GM23338 (cell line): ENCODE results near the gene C2orf81. TPM values are rescaled to one million over a fixed set of nuclear protein-coding genes. Genes with fewer than 3 reads are reported as not detected.

Experiments
- ATAC-seq: fragments of 200-7000 bp; cut with Tn5 transposase; 3 replicates; pipeline ENCODE4 v1.9.1; 2020
- DNase-seq: peaks from one replicate; pipeline ENCODE4 v3.0.0-alpha.2; 2015; ENCODE audit warnings: low spot score
- H2AFZ ChIP-seq: fragments of 200-600 bp; sonication (generic); 2 replicates; pipeline ENCODE4 v1.8.0; 2016; ENCODE audit warnings: antibody characterized with exemption, mild to moderate bottlenecking, moderate library complexity
- H3F3A ChIP-seq: fragments of 200-600 bp; sonication (generic); replicated peaks from 2 replicates; pipeline ENCODE4 v1.8.0; 2017; ENCODE audit warnings: antibody characterized with exemption, mixed run types, low read depth
- H3K27ac ChIP-seq: fragments of 200-600 bp; sonication (generic); 2 replicates; pipeline ENCODE4 v1.6.1; 2016; ENCODE audit warnings: low read depth
- H3K27me3 ChIP-seq: fragments of 200-600 bp; sonication (generic); 2 replicates; pipeline ENCODE4 v1.8.0; 2016; ENCODE audit warnings: mild to moderate bottlenecking, mixed run types, moderate library complexity; ENCODE audit not compliant: insufficient read depth
- H3K36me3 ChIP-seq: fragments of 200-600 bp; sonication (generic); 2 replicates; pipeline ENCODE4 v1.8.0; 2016; ENCODE audit warnings: mild to moderate bottlenecking; ENCODE audit not compliant: insufficient read depth
- H3K4me1 ChIP-seq: fragments of 200-600 bp; sonication (generic); 2 replicates; pipeline ENCODE4 v1.8.0; 2016; ENCODE audit warnings: mild to moderate bottlenecking, moderate library complexity; ENCODE audit not compliant: insufficient read depth
- H3K4me2 ChIP-seq: fragments of 200-600 bp; sonication (generic); 2 replicates; pipeline ENCODE4 v1.7.1; 2017; ENCODE audit warnings: mixed run types
- H3K4me3 ChIP-seq: fragments of 200-600 bp; sonication (generic); 2 replicates; pipeline ENCODE4 v1.6.1; 2016; ENCODE audit warnings: mixed run types
- H3K79me2 ChIP-seq: fragments of 200-600 bp; sonication (generic); replicated peaks from 2 replicates; pipeline ENCODE4 v1.8.0; 2017; ENCODE audit warnings: mild to moderate bottlenecking; ENCODE audit not compliant: insufficient read depth
- H3K9me2 ChIP-seq: fragments of 200-600 bp; sonication (generic); 2 replicates; pipeline ENCODE4 v1.8.0; 2017; ENCODE audit not compliant: insufficient read depth
- H4K20me1 ChIP-seq: fragments of 200-600 bp; sonication (generic); replicated peaks from 2 replicates; pipeline ENCODE4 v1.8.0; 2017; ENCODE audit warnings: mild to moderate bottlenecking; ENCODE audit not compliant: insufficient read depth
- H3K27ac Mint-ChIP-seq: 2 replicates; pipeline ENCODE4 v1.8.0; 2020; ENCODE audit warnings: inconsistent platforms, mild to moderate bottlenecking, moderate library complexity, mixed read lengths
- H3K27me3 Mint-ChIP-seq: 3 replicates; pipeline ENCODE4 v1.8.0; 2022; ENCODE audit warnings: low read depth, mild to moderate bottlenecking, moderate library complexity, mixed read lengths, inconsistent platforms; ENCODE audit not compliant: insufficient read depth, poor library complexity
- H3K36me3 Mint-ChIP-seq: 3 replicates; pipeline ENCODE4 v1.8.0; 2021; ENCODE audit warnings: low read depth, mild to moderate bottlenecking, inconsistent platforms, moderate library complexity, mixed read lengths
- H3K4me1 Mint-ChIP-seq: 3 replicates; pipeline ENCODE4 v1.8.0; 2020; ENCODE audit warnings: mild to moderate bottlenecking, inconsistent platforms, mixed read lengths
- H3K4me3 Mint-ChIP-seq: 3 replicates; pipeline ENCODE4 v1.8.0; 2021; ENCODE audit warnings: moderate library complexity, mild to moderate bottlenecking, inconsistent platforms, mixed read lengths
- H3K9me3 Mint-ChIP-seq: 3 replicates; pipeline ENCODE4 v1.8.0; 2020; ENCODE audit warnings: moderate library complexity, mild to moderate bottlenecking, inconsistent platforms, mixed read lengths
- CREB1 ChIP-seq: fragments of 250-450 bp; sonication (Bioruptor Pico); IDR thresholded peaks from 2 replicates; pipeline ENCODE4 v1.5.0; 2020; ENCODE audit warnings: low read depth, mild to moderate bottlenecking, moderate library complexity
- EZH2phosphoT487 ChIP-seq: fragments of 200-600 bp; sonication (generic); IDR thresholded peaks from one replicate; pipeline ENCODE4 v1.8.1; 2018; ENCODE audit warnings: antibody characterized with exemption; ENCODE audit not compliant: unreplicated experiment
- JUNB ChIP-seq: IDR thresholded peaks from one replicate; pipeline ENCODE4 v1.6.1; 2016; ENCODE audit warnings: antibody characterized with exemption; ENCODE audit not compliant: unreplicated experiment
- NANOG ChIP-seq: IDR thresholded peaks from 2 replicates; pipeline ENCODE4 v1.6.1; 2016; ENCODE audit warnings: antibody characterized with exemption, borderline replicate concordance
- POLR2AphosphoS5 ChIP-seq: IDR thresholded peaks from 2 replicates; pipeline ENCODE4 v1.6.1; 2016; ENCODE audit warnings: antibody characterized with exemption, low read depth
- STAT1 ChIP-seq: IDR thresholded peaks from one replicate; pipeline ENCODE4 v1.6.1; 2016; ENCODE audit warnings: antibody characterized with exemption; ENCODE audit not compliant: unreplicated experiment
- ZNF114 ChIP-seq: fragments of 250-450 bp; sonication (Bioruptor Pico); IDR thresholded peaks from 2 replicates; pipeline ENCODE4 v1.5.0; 2020; ENCODE audit warnings: mild to moderate bottlenecking, moderate library complexity
- ZNF331 ChIP-seq: fragments of 250-450 bp; sonication (Bioruptor Pico); IDR thresholded peaks from 2 replicates; pipeline ENCODE4 v1.5.0; 2020; ENCODE audit warnings: low read depth, mild to moderate bottlenecking, moderate library complexity
- polyA plus RNA-seq: library from polyadenylated mRNA; unstranded; fragments of >200 nt; fragmentation: Nextera tagmentation; extraction: Ambion mirVana; gene quantifications from 2 replicates; pipeline ENCODE4 v1.2.1, GENCODE V29; 2016
- total RNA-seq: library from RNA; depleted of rRNA; stranded (reverse); fragments of >200 nt; shearing (Covaris generic); gene quantifications from 2 replicates; pipeline ENCODE4 v1.2.3, GENCODE V29; 2014
- TF ChIP-seq, protein P1 (sequence below): fragments of 250-450 bp; sonication (Bioruptor Pico); IDR thresholded peaks from 2 replicates; pipeline ENCODE4 v1.5.0; 2020; ENCODE audit warnings: mild to moderate bottlenecking, moderate library complexity
- TF ChIP-seq, protein P2 (sequence below), 2 experiments: fragments of 200-600 bp in 1 of 2; sonication (generic) in 1 of 2; conservative IDR thresholded peaks; 2 replicates each; pipeline versions ENCODE4 v1.5.1 to v1.6.1; 2016 to 2017; ENCODE audit warnings: antibody characterized with exemption in 2 of 2, low read depth in 2 of 2, mild to moderate bottlenecking in 2 of 2, moderate library complexity in 1 of 2

Gene C2orf81
- total and polyA plus RNA-seq, 2 experiments from 2014 or later, result 3.8 to 4.6 TPM

DNA sequence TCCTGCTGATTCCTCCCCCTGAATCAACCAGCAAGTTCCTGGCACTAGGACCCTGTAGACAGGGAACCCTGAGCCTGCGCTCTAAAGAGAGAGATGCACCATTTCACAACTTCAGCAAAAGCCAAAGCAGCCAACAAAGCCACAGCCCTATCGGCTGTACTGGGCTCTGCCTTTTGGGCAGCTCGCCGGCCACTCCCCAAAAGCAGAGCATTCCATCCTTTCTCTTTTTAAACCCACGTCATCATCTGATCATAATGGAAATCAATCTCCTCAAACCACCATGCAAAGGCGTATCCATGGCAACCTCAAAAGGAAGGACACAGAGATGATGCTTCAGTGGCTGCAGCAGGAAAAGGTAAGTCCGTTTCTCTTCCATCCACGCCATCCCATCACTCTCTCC is 36.0 kb downstream of the C2orf81 start (continued):
- TF ChIP-seq, protein P1, sequence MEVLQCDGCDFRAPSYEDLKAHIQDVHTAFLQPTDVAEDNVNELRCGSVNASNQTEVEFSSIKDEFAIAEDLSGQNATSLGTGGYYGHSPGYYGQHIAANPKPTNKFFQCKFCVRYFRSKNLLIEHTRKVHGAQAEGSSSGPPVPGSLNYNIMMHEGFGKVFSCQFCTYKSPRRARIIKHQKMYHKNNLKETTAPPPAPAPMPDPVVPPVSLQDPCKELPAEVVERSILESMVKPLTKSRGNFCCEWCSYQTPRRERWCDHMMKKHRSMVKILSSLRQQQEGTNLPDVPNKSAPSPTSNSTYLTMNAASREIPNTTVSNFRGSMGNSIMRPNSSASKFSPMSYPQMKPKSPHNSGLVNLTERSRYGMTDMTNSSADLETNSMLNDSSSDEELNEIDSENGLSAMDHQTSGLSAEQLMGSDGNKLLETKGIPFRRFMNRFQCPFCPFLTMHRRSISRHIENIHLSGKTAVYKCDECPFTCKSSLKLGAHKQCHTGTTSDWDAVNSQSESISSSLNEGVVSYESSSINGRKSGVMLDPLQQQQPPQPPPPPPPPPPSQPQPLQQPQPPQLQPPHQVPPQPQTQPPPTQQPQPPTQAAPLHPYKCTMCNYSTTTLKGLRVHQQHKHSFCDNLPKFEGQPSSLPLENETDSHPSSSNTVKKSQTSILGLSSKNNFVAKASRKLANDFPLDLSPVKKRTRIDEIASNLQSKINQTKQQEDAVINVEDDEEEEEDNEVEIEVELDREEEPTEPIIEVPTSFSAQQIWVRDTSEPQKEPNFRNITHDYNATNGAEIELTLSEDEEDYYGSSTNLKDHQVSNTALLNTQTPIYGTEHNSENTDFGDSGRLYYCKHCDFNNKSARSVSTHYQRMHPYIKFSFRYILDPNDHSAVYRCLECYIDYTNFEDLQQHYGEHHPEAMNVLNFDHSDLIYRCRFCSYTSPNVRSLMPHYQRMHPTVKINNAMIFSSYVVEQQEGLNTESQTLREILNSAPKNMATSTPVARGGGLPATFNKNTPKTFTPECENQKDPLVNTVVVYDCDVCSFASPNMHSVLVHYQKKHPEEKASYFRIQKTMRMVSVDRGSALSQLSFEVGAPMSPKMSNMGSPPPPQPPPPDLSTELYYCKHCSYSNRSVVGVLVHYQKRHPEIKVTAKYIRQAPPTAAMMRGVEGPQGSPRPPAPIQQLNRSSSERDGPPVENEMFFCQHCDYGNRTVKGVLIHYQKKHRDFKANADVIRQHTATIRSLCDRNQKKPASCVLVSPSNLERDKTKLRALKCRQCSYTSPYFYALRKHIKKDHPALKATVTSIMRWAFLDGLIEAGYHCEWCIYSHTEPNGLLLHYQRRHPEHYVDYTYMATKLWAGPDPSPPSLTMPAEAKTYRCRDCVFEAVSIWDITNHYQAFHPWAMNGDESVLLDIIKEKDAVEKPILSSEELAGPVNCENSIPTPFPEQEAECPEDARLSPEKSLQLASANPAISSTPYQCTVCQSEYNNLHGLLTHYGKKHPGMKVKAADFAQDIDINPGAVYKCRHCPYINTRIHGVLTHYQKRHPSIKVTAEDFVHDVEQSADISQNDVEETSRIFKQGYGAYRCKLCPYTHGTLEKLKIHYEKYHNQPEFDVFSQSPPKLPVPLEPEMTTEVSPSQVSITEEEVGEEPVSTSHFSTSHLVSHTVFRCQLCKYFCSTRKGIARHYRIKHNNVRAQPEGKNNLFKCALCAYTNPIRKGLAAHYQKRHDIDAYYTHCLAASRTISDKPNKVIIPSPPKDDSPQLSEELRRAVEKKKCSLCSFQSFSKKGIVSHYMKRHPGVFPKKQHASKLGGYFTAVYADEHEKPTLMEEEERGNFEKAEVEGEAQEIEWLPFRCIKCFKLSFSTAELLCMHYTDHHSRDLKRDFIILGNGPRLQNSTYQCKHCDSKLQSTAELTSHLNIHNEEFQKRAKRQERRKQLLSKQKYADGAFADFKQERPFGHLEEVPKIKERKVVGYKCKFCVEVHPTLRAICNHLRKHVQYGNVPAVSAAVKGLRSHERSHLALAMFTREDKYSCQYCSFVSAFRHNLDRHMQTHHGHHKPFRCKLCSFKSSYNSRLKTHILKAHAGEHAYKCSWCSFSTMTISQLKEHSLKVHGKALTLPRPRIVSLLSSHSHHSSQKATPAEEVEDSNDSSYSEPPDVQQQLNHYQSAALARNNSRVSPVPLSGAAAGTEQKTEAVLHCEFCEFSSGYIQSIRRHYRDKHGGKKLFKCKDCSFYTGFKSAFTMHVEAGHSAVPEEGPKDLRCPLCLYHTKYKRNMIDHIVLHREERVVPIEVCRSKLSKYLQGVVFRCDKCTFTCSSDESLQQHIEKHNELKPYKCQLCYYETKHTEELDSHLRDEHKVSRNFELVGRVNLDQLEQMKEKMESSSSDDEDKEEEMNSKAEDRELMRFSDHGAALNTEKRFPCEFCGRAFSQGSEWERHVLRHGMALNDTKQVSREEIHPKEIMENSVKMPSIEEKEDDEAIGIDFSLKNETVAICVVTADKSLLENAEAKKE (CRISPR knock-in tag), result no peak
- TF ChIP-seq POLR2AphosphoS5, result no peak
- TF ChIP-seq JUNB, result no peak
- no peak for TF ChIP-seq CREB1 (CRISPR knock-in tag)

DNA sequence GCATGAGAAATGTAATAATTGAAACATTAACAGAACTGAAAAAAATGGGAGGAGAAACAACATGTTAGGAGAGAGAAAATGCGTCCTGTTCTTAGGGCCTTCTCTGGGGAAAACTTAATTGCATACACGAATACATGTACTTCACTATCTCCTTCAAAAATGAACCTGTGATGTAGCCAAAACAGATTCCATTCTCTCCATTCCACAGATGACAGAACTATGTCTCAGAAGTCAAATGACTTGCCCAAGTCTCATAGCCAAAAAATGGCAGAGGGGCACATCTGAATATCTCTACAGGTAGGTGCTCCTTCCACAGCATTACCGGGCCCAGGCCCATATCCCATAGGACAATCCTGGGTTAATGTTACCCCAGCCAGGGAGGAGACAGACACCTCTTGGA is 37.4 kb downstream of the C2orf81 start:
- no peak for ATAC-seq
- Histone ChIP-seq H3K4me1 (peaks cover 15% of the 10 kb centered on the region), H4K20me1 (peaks cover 54% of the 10 kb centered on the region), H3K4me3 (no peak overlapping the region), H3K27me3 (no peaks in the 10 kb centered on the region), H3K79me2 (peaks cover 96% of the 10 kb centered on the region), H3K27ac (no peak overlapping the region; the same call in 1 of the 2 replicates), H3K9me2 (no peaks in the 10 kb centered on the region), H2AFZ (no peak overlapping the region), H3K4me2 (no peak overlapping the region), H3K36me3 (peaks cover 3% of the 10 kb centered on the region; the same call in 1 of the 2 replicates), H3F3A (no peaks in the 10 kb centered on the region)
- no peak for DNase-seq
- no peak overlapping the region for H3K4me3 Mint-ChIP-seq
- peaks cover 14% of the 10 kb centered on the region for H3K4me1 Mint-ChIP-seq
- peaks cover 5% of the 10 kb centered on the region for H3K27me3 Mint-ChIP-seq
- H3K27ac Mint-ChIP-seq, result no peak overlapping the region
- no peaks in the 10 kb centered on the region for H3K9me3 Mint-ChIP-seq
- H3K36me3 Mint-ChIP-seq, result no peaks in the 10 kb centered on the region; the same call in 2 of the 3 replicates
- TF ChIP-seq EZH2phosphoT487 (no peak), STAT1 (no peak), ZNF331 (CRISPR knock-in tag) (no peak), JUNB (no peak), NANOG (no peak), CREB1 (CRISPR knock-in tag) (no peak), ZNF114 (CRISPR knock-in tag) (no peak), POLR2AphosphoS5 (no peak)
- TF ChIP-seq, protein P2, sequence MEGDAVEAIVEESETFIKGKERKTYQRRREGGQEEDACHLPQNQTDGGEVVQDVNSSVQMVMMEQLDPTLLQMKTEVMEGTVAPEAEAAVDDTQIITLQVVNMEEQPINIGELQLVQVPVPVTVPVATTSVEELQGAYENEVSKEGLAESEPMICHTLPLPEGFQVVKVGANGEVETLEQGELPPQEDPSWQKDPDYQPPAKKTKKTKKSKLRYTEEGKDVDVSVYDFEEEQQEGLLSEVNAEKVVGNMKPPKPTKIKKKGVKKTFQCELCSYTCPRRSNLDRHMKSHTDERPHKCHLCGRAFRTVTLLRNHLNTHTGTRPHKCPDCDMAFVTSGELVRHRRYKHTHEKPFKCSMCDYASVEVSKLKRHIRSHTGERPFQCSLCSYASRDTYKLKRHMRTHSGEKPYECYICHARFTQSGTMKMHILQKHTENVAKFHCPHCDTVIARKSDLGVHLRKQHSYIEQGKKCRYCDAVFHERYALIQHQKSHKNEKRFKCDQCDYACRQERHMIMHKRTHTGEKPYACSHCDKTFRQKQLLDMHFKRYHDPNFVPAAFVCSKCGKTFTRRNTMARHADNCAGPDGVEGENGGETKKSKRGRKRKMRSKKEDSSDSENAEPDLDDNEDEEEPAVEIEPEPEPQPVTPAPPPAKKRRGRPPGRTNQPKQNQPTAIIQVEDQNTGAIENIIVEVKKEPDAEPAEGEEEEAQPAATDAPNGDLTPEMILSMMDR (conservative IDR thresholded peaks at IDR 0.05; ENCODE audit: low read depth in 2 of 2), result no peak
